ENCODE results near the gene RNF182. TPM values are rescaled to one million over a fixed set of nuclear protein-coding genes. Genes with fewer than 3 reads are reported as not detected.

Gene RNF182
- total RNA-seq, 1 experiment from 2014 or later: 3.7 TPM

GRCh38 chr6:14016432-14016831, 91.7 kb downstream of the RNF182 start:
- Mint-ChIP-seq H3K4me3 (no peak overlapping the region), H3K36me3 (ENCODE audit: insufficient read depth in 1 of 3, low read depth in 3 of 3) (peaks cover 0 to 18% (median 6%) of the 10 kb centered on the region in 3 experiments; a peak in 6 of 7 replicates), H3K4me1 (peaks cover 31 to 34% of the 10 kb centered on the region in 2 experiments), H3K27me3 (ENCODE audit: low read depth) (peaks cover 16% of the 10 kb centered on the region), H3K9me3 (peaks cover 16 to 17% of the 10 kb centered on the region in 2 experiments), H3K27ac (no peak overlapping the region)
- no peak for TF ChIP-seq CTCF (conservative IDR thresholded peaks at IDR 0.05)
- H3K4ac ChIP-seq (ENCODE audit: low read depth, low read length): no peak overlapping the region
- no peak overlapping the region for H3K23ac ChIP-seq (ENCODE audit: insufficient read length, low read depth, low read length)
- no peak overlapping the region for H4K8ac ChIP-seq (replicated peaks; ENCODE audit: insufficient read length, low read depth, low read length)
- no peaks in the 10 kb centered on the region for H3K23me2 ChIP-seq (ENCODE audit: insufficient read length, low read depth, low read length, poor library complexity, severe bottlenecking)
- H4K91ac ChIP-seq (ENCODE audit: insufficient read length, low read depth, low read length): no peak overlapping the region
- no peak overlapping the region for H3K9ac ChIP-seq (ENCODE audit: extremely low read depth, insufficient read length, low read length)
- H3K4me1 ChIP-seq (ENCODE audit: insufficient read depth, low read length): no peaks in the 10 kb centered on the region; the same call in 1 of the 2 replicates
- no peak overlapping the region for H3K56ac ChIP-seq (ENCODE audit: insufficient read length, low read depth, low read length)
- H3T11ph ChIP-seq (ENCODE audit: low read length): no peak overlapping the region
- H3K27me3 ChIP-seq (ENCODE audit: insufficient read depth, low read length): no peaks in the 10 kb centered on the region
- H2AFZ ChIP-seq (ENCODE audit: low read length): no peak overlapping the region
- no peak overlapping the region for H3K18ac ChIP-seq (ENCODE audit: insufficient read length, low read depth, low read length)
- H2BK20ac ChIP-seq (ENCODE audit: low read depth, low read length, poor library complexity, severe bottlenecking): no peak overlapping the region
- H3K27ac ChIP-seq (ENCODE audit: insufficient read length, low read depth, low read length): no peak overlapping the region
- no peak overlapping the region for H2BK5ac ChIP-seq (ENCODE audit: insufficient read length, low read length)
- no peaks in the 10 kb centered on the region for H3K79me2 ChIP-seq (ENCODE audit: insufficient read depth, low read length)
- no peak overlapping the region for H4K5ac ChIP-seq (ENCODE audit: insufficient read length, low read depth, low read length)
- H2BK12ac ChIP-seq (ENCODE audit: insufficient read length, low read depth, low read length): no peak overlapping the region
- H3K14ac ChIP-seq (ENCODE audit: insufficient read depth, low read length): peak overlapping the region; percentile 17; the same call in 1 of the 2 replicates
- no peak overlapping the region for H2BK15ac ChIP-seq (ENCODE audit: low read depth, low read length)
- no peak overlapping the region for H2AK5ac ChIP-seq (ENCODE audit: insufficient read length, low read length)
- no peak for DNase-seq
- H2BK120ac ChIP-seq (ENCODE audit: low read depth, low read length, poor library complexity, severe bottlenecking): no peak overlapping the region
- H3K79me1 ChIP-seq (ENCODE audit: insufficient read depth, low read depth, low read length, poor library complexity, severe bottlenecking): no peaks in the 10 kb centered on the region
- H3K4me2 ChIP-seq (ENCODE audit: insufficient read depth, insufficient read length, low read length): no peak overlapping the region
- H4K20me1 ChIP-seq (ENCODE audit: control insufficient read depth, insufficient read depth, insufficient read length): no peaks in the 10 kb centered on the region
- H3K9me3 ChIP-seq (ENCODE audit: control insufficient read depth, low read depth, low read length): no peaks in the 10 kb centered on the region
- no CpG with 5 or more reads among the region's 12 CpGs for WGBS (ENCODE audit: extremely low coverage, insufficient read length, low lambda C conversion rate)
